ENCODE measurements around the gene EXOC2. TPM values are rescaled to one million over a fixed set of nuclear protein-coding genes. Genes with fewer than 3 reads are reported as not detected.

Gene EXOC2
- total RNA-seq, 4 donors from 2014 or later = 20.9 to 28.5 (median 24.6) TPM

DNA sequence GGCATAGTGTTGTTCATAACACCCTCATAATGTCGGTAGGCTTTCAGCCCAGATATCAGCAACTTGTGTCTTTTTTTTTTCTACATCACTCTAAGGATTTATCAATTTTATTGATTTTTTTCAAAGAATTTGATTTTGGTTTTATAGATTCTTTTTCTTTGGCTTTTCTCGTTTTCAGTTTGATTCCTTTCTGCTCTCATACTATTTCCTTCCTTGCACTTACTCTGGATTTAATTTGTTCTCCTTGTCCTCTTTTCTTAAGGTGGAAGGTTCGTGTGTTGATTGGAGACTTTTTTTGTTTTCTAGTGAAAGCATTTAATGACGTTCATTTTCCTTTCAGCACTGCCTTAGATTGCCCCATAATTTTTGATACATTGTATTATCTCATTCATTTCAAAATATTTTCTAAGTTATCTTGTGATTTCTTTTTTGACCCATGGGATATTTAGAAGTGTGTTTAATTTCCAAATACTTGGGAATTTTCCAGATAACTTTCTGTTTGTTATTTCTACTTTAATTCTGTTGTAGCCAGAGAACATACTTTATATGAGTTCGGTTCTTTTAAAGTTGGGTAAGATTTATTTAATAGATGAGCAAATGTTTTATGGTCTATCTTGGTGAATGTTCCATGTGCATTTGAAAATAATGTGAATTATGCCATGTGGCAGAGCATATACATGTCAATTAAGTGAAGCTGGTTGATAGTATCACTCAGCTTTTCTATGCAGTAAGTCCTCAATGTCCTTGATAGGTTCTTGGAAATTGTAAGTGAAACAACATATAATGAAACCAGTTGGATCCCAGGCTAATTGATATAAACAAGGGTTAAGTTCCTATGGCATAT lies 238.6 kb downstream of the EXOC2 start:
- peaks cover 0 to 5% (median 0%) of the 10 kb centered on the region in 4 donors for H3K4me1 ChIP-seq
- no peak for DNase-seq (ENCODE audit: extremely low spot score)
- intact Hi-C loops (cut with DNase I) = no loop called here
- no peak overlapping the region for H3K27ac ChIP-seq (replicated peaks in 1 of 4)
- no peak overlapping the region for H3K4me3 ChIP-seq
- H3K36me3 ChIP-seq = no peaks in the 10 kb centered on the region
- WGBS = 72% methylated on average over 5 of the region's 5 CpGs
- no peaks in the 10 kb centered on the region for H3K9me3 ChIP-seq
- H3K27me3 ChIP-seq = peaks cover 0 to 25% (median 0%) of the 10 kb centered on the region in 4 donors
- TF ChIP-seq, protein P1, sequence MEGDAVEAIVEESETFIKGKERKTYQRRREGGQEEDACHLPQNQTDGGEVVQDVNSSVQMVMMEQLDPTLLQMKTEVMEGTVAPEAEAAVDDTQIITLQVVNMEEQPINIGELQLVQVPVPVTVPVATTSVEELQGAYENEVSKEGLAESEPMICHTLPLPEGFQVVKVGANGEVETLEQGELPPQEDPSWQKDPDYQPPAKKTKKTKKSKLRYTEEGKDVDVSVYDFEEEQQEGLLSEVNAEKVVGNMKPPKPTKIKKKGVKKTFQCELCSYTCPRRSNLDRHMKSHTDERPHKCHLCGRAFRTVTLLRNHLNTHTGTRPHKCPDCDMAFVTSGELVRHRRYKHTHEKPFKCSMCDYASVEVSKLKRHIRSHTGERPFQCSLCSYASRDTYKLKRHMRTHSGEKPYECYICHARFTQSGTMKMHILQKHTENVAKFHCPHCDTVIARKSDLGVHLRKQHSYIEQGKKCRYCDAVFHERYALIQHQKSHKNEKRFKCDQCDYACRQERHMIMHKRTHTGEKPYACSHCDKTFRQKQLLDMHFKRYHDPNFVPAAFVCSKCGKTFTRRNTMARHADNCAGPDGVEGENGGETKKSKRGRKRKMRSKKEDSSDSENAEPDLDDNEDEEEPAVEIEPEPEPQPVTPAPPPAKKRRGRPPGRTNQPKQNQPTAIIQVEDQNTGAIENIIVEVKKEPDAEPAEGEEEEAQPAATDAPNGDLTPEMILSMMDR (IDR thresholded peaks at IDR 0.05) = no peak
- no peak for TF ChIP-seq EP300 (IDR thresholded peaks at IDR 0.05)
- no peak for TF ChIP-seq POLR2AphosphoS5 (IDR thresholded peaks at IDR 0.05)
- TF ChIP-seq POLR2A (IDR thresholded peaks at IDR 0.05; ENCODE audit: low read depth) = no peak

DNA sequence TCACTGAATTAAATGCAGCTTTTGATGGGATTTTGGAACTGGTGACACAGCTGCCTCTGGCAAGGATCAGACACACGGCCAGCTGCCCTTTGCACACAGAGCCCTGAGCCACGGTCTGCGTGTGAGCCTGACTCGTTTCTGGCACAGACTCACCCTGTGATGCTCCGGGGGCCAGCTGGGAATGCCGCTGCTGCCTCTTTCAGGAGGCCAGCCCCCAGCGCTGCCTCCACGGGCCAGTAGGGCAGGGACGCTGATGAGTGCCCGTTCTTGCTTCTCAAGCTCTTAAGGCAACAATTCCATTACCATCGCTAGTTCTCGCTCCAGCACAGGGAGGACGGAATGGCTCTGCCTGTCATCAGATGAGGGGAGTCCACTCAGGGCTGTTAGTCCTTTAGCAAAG lies 239.8 kb downstream of the EXOC2 start:
- WGBS = 33% methylated on average over 10 of the region's 13 CpGs
- intact Hi-C loops (cut with DNase I) = no loop called here
- Histone ChIP-seq H3K27ac (replicated peaks in 1 of 4) (no peak overlapping the region), H3K4me3 (no peak overlapping the region), H3K36me3 (no peaks in the 10 kb centered on the region), H3K4me1 (peaks cover 0 to 5% (median 0%) of the 10 kb centered on the region in 4 donors), H3K27me3 (peaks cover 0 to 25% (median 0%) of the 10 kb centered on the region in 4 donors), H3K9me3 (no peaks in the 10 kb centered on the region)
- TF ChIP-seq POLR2A (IDR thresholded peaks at IDR 0.05; ENCODE audit: low read depth) (no peak), POLR2AphosphoS5 (IDR thresholded peaks at IDR 0.05) (no peak), EP300 (IDR thresholded peaks at IDR 0.05) (no peak)
- TF ChIP-seq, protein P1 (IDR thresholded peaks at IDR 0.05) = no peak
- DNase-seq (ENCODE audit: extremely low spot score) = no peak

GRCh38 chr6:452301-453067 lies 240.5 kb downstream of the EXOC2 start:
- no peak for DNase-seq (ENCODE audit: extremely low spot score)
- intact Hi-C loops (cut with DNase I) = no loop called here

GRCh38 chr6:451847-452246 lies 241.1 kb downstream of the EXOC2 start:
- intact Hi-C loops (cut with DNase I) = no loop called here
- Histone ChIP-seq H3K4me1 (peaks cover 0 to 5% (median 0%) of the 10 kb centered on the region in 4 donors), H3K27ac (replicated peaks in 1 of 4) (no peak overlapping the region), H3K9me3 (no peaks in the 10 kb centered on the region), H3K4me3 (no peak overlapping the region), H3K36me3 (no peaks in the 10 kb centered on the region), H3K27me3 (peaks cover 0 to 31% (median 0%) of the 10 kb centered on the region in 4 donors)
- no peak for DNase-seq (ENCODE audit: extremely low spot score)
- TF ChIP-seq POLR2A (IDR thresholded peaks at IDR 0.05; ENCODE audit: low read depth) (no peak), POLR2AphosphoS5 (IDR thresholded peaks at IDR 0.05) (no peak), EP300 (IDR thresholded peaks at IDR 0.05) (no peak)
- TF ChIP-seq, protein P1 (IDR thresholded peaks at IDR 0.05) = no peak
- WGBS = 95% methylated on average over 8 of the region's 8 CpGs

More at GRCh38 chr6:452301-453067, 240.5 kb downstream of the EXOC2 start:
- peaks cover 0 to 25% (median 0%) of the 10 kb centered on the region in 4 donors for H3K27me3 ChIP-seq
- TF ChIP-seq, protein P1 (IDR thresholded peaks at IDR 0.05) = no peak
- TF ChIP-seq POLR2AphosphoS5 (IDR thresholded peaks at IDR 0.05) = no peak
- TF ChIP-seq POLR2A (IDR thresholded peaks at IDR 0.05; ENCODE audit: low read depth) = no peak
- TF ChIP-seq EP300 (IDR thresholded peaks at IDR 0.05) = no peak
- H3K4me3 ChIP-seq = no peak overlapping the region
- no peaks in the 10 kb centered on the region for H3K36me3 ChIP-seq
- H3K4me1 ChIP-seq = peaks cover 0 to 5% (median 0%) of the 10 kb centered on the region in 4 donors
- 77% methylated on average over 9 of the region's 9 CpGs for WGBS
- H3K9me3 ChIP-seq = no peaks in the 10 kb centered on the region
- H3K27ac ChIP-seq (replicated peaks in 1 of 4) = no peak overlapping the region

Data from esophagus muscularis mucosa (tissue), 4 donors.